Measurements from ENCODE around the gene OPRD1. TPM values are rescaled to one million over a fixed set of nuclear protein-coding genes. Genes with fewer than 3 reads are reported as not detected.

OPRD1 gene
- total and polyA plus RNA-seq, 2 donors (not counting 1 experiment from before 2014, with no cell fraction given): not detected

DNA sequence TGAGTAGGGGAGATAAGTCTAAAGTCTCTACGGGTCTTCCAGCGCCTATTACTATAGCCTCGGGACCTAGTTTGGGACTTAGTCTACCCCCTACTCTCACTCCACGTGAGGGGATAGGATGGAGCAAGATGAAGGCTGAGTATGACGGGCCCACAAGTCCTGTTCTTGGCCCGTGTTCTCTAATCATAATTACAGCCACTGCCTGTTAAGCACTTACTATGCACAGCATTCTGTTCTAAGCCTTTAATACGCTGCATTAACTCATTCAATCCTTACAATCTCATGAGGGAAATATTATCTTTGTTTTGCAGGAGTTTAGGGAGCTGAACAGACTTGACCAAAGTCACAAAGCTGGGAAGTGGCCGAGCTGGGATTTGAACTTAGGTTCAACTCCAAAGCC is 78.5 kb downstream of the OPRD1 start:
- no peak for TF ChIP-seq EZH2 (IDR thresholded peaks at IDR 0.05; ENCODE audit: borderline replicate concordance, insufficient read depth, low read depth, low read length, poor library complexity, severe bottlenecking)
- TF ChIP-seq, protein P1, sequence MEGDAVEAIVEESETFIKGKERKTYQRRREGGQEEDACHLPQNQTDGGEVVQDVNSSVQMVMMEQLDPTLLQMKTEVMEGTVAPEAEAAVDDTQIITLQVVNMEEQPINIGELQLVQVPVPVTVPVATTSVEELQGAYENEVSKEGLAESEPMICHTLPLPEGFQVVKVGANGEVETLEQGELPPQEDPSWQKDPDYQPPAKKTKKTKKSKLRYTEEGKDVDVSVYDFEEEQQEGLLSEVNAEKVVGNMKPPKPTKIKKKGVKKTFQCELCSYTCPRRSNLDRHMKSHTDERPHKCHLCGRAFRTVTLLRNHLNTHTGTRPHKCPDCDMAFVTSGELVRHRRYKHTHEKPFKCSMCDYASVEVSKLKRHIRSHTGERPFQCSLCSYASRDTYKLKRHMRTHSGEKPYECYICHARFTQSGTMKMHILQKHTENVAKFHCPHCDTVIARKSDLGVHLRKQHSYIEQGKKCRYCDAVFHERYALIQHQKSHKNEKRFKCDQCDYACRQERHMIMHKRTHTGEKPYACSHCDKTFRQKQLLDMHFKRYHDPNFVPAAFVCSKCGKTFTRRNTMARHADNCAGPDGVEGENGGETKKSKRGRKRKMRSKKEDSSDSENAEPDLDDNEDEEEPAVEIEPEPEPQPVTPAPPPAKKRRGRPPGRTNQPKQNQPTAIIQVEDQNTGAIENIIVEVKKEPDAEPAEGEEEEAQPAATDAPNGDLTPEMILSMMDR (IDR thresholded peaks at IDR 0.05): no peak
- Histone ChIP-seq H3K9me3 (ENCODE audit: control extremely low read depth in 1 of 3, control insufficient read depth in 2 of 3, insufficient read depth in 1 of 3, low read length in 2 of 3) (peaks cover 0 to 3% (median 0%) of the 10 kb centered on the region in 3 donors), H3K27me3 (replicated peaks in 1 of 4; ENCODE audit: control extremely low read depth in 1 of 4, control insufficient read depth in 3 of 4, insufficient read depth in 4 of 4, low read length in 3 of 4) (no peaks in the 10 kb centered on the region), H3K27ac (ENCODE audit: low read length in 2 of 2) (no peak overlapping the region), H2AFZ (ENCODE audit: insufficient read depth, low read depth, low read length, poor library complexity, severe bottlenecking) (no peak overlapping the region), H3K4me1 (ENCODE audit: control insufficient read depth in 2 of 2, insufficient read depth in 2 of 2, low read length in 2 of 2) (peaks cover 16 to 27% of the 10 kb centered on the region in 2 donors), H3K9ac (ENCODE audit: low read length) (no peak overlapping the region), H3K36me3 (replicated peaks in 1 of 2; ENCODE audit: control extremely low read depth in 1 of 2, control insufficient read depth in 1 of 2, extremely low read depth in 1 of 2, insufficient read depth in 2 of 2, low read length in 1 of 2) (peaks cover 1 to 8% of the 10 kb centered on the region in 2 experiments), H4K20me1 (ENCODE audit: control insufficient read depth, insufficient read depth, low read length, poor library complexity, severe bottlenecking) (no peaks in the 10 kb centered on the region), H3K4me3 (ENCODE audit: control extremely low read depth in 1 of 5, extremely low read depth in 1 of 5, insufficient read depth in 1 of 5, low read depth in 2 of 5, low read length in 4 of 5) (no peak overlapping the region), H3K79me2 (ENCODE audit: control insufficient read depth, insufficient read depth, low read length) (peaks cover 50% of the 10 kb centered on the region), H3K4me2 (replicated peaks; ENCODE audit: low read depth, low read length, poor library complexity, severe bottlenecking) (no peak overlapping the region)
- DNase-seq (no peak), ATAC-seq (ENCODE audit: low read depth) (no peak)
- POLR2A ChIA-PET: no interaction called here
- 100% methylated on average over 1 of the region's 8 CpGs for WGBS (ENCODE audit: insufficient coverage)
- Mint-ChIP-seq H3K27ac (no peak overlapping the region), H3K4me1 (peaks cover 44% of the 10 kb centered on the region), H3K9me3 (ENCODE audit: insufficient read depth) (no peaks in the 10 kb centered on the region), H3K27me3 (no peaks in the 10 kb centered on the region), H3K4me3 (no peak overlapping the region)
- intact Hi-C loops (cut with micrococcal nuclease): no loop called here
- CTCF ChIA-PET: interaction anchor here (0.8 to 5.2 kb wide), 2 partner anchors 12 to 144 kb away, joined by 3 to 39 read pairs; no protein-coding TSS in a partner anchor

DNA sequence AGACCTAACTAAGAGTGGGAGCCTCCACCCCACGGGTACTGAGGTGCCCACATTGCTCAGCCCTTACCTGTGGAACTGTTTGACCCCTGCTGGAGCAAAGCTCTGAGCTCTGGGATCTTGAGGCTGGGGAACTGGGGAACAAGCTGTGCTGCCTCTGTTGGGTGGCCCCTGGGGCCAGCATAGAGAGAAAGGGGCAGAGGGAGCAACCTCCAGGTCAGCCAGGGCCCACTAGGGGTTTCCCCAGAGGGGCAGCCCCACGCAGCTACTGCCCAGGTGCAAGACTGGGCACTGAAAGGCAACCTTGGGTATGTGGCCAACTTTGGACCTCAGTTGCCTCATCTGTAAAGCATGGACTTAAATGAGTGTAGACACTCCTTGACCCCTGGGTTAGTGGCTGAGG is 78.9 kb downstream of the OPRD1 start:
- intact Hi-C loops (cut with micrococcal nuclease): no loop called here
- 88% methylated on average over 2 of the region's 2 CpGs for WGBS (ENCODE audit: insufficient coverage)
- Histone ChIP-seq H3K27me3 (replicated peaks in 1 of 4; ENCODE audit: control extremely low read depth in 1 of 4, control insufficient read depth in 3 of 4, insufficient read depth in 4 of 4, low read length in 3 of 4) (no peaks in the 10 kb centered on the region), H3K79me2 (ENCODE audit: control insufficient read depth, insufficient read depth, low read length) (peaks cover 52% of the 10 kb centered on the region), H4K20me1 (ENCODE audit: control insufficient read depth, insufficient read depth, low read length, poor library complexity, severe bottlenecking) (no peaks in the 10 kb centered on the region), H3K36me3 (replicated peaks in 1 of 2; ENCODE audit: control extremely low read depth in 1 of 2, control insufficient read depth in 1 of 2, extremely low read depth in 1 of 2, insufficient read depth in 2 of 2, low read length in 1 of 2) (peaks cover 1 to 12% of the 10 kb centered on the region in 2 experiments), H3K4me3 (ENCODE audit: control extremely low read depth in 1 of 5, extremely low read depth in 1 of 5, insufficient read depth in 1 of 5, low read depth in 2 of 5, low read length in 4 of 5) (no peak overlapping the region), H3K4me1 (ENCODE audit: control insufficient read depth in 2 of 2, insufficient read depth in 2 of 2, low read length in 2 of 2) (peaks cover 15 to 23% of the 10 kb centered on the region in 2 donors), H3K9me3 (ENCODE audit: control extremely low read depth in 1 of 3, control insufficient read depth in 2 of 3, insufficient read depth in 1 of 3, low read length in 2 of 3) (peaks cover 0 to 3% (median 0%) of the 10 kb centered on the region in 3 donors), H2AFZ (ENCODE audit: insufficient read depth, low read depth, low read length, poor library complexity, severe bottlenecking) (no peak overlapping the region), H3K4me2 (replicated peaks; ENCODE audit: low read depth, low read length, poor library complexity, severe bottlenecking) (no peak overlapping the region), H3K9ac (ENCODE audit: low read length) (no peak overlapping the region), H3K27ac (ENCODE audit: low read length in 2 of 2) (no peak overlapping the region)
- TF ChIP-seq EZH2 (IDR thresholded peaks at IDR 0.05; ENCODE audit: borderline replicate concordance, insufficient read depth, low read depth, low read length, poor library complexity, severe bottlenecking): no peak
- TF ChIP-seq, protein P1 (IDR thresholded peaks at IDR 0.05): no peak
- H3K4me1 Mint-ChIP-seq: peaks cover 40% of the 10 kb centered on the region
- DNase-seq: no peak
- ATAC-seq (ENCODE audit: low read depth): no peak
- no peaks in the 10 kb centered on the region for H3K27me3 Mint-ChIP-seq
- ChIA-PET CTCF (interaction anchor here (0.8 to 5.2 kb wide), 4 partner anchors 9 to 143 kb away, joined by 3 to 39 read pairs (median 4); no protein-coding TSS in a partner anchor), POLR2A (no interaction called here)
- no peak overlapping the region for H3K4me3 Mint-ChIP-seq
- no peaks in the 10 kb centered on the region for H3K9me3 Mint-ChIP-seq (ENCODE audit: insufficient read depth)
- H3K27ac Mint-ChIP-seq: no peak overlapping the region

Data from B cell (primary cell).